Activated T-cell treated with anti-CD3 and anti-CD28 coated beads, Interleukin-2, amount 50 U/mL, for 48 hours (primary cell): ENCODE measurements around the gene ZSWIM7.
"Not testable (repeated sequence)": the region's sequence is repeated elsewhere in the genome, so short reads cannot be mapped to it uniquely, and the experiment has no call there.

Source experiments
- DNase-seq, 2 experiments: peaks; one replicate each; pipeline ENCODE4 v3.0.0-alpha.2; 2020

Gene ZSWIM7

DNA sequence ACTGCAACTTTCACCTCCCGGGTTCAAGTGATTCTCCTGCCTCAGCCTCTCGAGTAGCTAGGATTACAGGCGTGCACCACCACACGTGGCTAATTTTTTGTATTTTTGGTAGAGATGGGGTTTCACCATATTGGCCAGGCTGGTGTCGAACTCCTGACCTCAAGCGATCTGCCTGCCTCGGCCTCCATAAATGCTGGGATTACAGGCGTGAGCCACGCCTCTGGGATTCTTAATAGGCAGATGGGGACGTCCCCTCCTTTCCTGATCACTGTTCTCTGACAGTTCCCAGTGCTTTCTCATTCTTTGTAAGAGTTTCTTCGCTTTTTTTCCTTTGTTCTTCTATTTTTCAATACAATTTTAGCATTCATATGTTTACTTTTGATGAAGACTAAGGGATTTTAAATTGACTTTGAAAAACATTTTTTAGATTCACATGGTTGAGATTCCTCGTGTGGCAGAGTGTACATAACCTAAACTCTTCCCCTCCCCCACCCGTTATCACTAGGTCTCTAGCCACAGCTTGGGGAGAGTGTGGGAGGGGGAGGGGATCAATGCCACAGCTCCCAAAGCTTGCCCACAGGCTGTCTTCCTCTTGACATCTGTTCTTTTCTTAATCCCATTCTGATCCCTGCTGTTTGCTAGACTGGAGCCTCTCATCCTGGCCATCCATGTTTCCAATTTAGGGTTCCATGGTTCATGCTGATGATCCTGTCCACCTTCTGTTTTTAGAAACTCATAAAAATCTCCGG is 43.5 kb downstream of the ZSWIM7 start:
- DNase-seq = no peak

DNA sequence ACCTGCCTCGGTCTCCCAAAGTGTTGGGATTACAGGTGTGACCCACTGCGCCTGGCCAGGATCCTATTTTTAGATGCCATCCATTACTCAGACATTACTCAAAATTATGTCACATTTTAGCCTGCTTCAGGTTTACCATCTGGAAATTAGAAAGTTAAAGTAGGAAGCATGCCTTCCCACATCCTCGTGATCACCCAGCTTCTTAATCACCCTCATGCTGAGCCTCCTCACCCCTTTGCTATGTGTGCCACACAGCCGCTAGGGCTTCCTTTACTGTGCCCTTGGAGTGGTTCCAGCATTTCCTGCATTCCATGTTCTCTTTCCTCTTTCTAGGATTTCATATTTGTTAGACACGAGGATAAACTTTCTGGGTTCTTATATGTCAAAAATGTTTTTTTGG is 45.3 kb downstream of the ZSWIM7 start:
- no peak for DNase-seq

DNA sequence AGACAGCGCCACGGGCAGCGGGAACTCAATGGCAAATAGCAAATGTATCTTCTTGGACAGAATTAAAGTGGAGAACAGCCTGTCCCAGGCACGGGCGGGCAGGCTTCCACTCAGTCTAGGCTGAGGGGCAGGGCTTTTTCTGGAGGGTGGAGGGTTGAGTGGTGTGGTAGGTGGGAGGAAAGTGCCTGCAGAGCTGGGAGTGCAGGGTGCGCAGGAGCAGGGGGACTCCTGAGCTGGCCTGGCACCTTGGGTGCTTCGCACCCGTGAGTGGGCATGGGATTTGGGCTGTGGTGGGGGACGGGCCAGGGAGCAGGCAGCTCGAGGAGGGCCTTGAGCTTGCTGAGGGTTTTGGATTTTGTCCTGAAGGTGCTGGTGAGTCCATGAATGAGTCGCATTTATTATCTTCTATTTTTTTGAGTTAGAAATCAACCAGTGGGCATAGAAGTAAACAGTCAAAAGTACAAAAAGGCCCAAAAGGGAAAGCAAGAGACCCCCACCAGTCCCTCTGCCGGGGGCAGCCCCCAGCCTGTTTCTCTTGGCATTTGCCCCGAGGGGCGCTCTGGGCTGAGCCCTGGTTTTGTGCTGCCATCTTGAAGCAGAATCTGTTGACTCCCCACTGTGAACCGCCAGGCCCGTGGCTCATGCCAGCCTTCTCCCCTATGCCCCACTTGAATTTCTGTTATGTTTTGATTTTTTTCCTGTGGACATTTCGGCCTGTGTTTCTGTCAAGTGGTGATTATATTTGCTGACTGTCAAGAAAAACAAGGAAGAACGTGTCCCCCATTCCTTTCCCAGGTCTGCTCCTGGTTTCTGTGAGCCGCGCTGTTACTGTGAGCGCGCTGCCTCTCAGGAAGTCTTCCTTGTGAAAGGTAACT is 46.4 kb downstream of the ZSWIM7 start:
- DNase-seq = no peak

DNA sequence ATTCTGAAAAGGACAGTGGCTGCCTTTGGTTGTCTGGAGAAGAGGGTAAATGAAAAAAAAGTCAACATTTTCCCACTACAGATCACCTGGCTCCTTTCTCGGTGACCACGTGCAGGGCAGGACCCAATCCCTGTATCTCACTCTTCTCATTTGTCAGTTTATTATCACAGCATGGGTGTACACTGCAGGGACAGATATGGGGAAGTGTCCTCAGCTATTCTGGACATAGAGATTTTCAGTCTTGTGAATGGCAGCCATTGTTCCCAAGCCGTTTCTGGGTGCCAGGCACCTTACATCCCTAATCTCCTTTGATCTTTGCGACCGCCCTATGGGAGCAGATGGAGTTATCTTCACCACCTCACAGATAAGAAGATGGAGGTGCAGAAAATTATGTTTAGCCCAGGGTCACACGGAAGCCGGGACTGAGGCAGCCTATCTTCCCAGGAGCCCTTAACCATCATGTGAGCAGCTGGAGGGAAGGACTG is 47.4 kb downstream of the ZSWIM7 start:
- no peak for DNase-seq

DNA sequence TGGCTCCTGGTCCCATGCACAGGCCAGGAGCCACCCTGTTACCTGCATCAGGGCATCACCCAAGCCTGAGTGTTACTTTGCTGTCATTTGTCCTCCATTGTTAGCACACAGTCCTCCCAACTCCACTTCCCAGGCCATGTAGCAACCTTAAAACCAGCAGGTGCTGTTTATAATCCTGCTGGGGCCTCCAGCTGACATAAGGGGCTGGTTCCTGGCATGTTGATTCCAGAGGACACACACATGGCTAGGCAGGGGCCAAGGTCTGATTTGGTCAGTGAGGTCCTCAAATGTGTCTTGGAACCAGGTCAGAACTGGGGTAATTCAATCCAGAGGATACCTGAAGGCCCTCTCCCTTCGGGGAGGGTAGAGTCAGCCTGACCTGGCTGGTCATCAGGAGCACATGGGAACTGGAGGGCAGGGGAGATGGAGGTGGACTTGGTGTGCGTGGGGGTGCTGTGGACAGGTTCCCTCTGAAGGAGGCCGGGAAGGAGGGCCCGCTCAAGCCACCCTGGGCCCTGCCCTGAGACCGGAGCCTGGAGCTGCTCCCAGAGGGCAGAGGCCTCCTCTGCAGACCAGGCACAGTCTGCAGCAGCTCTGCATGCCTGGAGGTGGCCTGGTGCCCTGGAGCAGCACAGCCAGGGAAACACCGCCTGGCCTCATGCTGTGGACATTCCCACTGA is 48.0 kb downstream of the ZSWIM7 start:
- DNase-seq = no peak

DNA sequence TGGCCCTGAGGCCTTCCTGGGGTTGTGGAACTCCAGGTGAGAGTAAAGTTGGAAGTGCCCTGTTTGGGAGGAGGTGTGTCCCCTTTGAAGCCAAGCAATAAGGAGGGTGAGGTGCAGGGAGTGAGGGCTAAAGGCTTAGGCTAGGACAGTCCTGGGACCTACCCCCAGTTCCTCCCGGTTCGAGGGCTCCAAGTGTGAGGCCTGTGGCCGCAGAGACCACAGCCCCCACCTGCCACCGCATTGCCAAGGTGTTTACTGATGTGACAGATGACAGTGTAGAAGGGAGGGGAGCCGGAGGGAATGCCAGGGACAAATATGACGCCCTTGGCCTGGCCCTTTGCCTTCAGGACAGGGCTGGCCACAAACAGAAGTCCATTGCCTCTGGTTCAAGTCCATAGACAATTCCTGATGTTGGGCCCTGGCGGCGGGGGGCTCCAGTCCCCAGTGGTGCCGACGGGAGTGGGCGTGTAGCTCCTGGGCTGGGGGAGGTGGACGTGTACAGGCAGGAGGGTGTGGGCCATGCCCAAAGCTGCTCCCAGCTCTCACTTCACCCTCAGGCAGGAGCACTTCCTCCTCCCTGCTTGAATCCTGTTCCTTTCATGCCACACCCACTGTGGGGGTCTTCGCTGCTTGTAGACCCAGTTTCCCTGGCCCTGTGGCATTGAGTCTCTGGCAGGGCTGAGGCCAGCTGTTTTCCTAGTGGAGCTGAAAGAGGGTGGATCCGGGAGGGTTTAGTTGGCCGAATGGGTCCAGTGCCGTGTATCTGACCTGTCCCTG is 51.3 kb downstream of the ZSWIM7 start:
- DNase-seq = no peak

DNA sequence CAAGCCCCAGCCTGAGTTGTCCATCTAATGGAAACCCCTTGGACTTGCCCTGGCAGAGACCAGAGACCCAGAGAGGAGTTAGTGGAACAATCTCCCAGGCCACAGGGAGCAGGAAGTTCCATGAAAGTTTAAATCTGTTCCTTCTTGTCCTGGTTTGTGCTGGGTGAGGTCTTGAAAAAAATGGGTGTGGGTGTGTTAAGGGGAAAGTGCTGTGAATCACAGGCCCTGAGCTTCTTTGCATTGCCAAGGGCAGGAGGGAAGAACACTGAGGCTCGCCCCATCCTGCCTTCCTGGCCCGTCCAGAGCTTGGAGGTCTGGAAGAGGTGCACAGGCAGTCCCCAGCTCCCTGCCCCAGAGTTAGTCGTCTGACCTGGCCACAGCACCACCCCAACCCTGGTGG is 52.2 kb downstream of the ZSWIM7 start:
- DNase-seq = no peak

DNA sequence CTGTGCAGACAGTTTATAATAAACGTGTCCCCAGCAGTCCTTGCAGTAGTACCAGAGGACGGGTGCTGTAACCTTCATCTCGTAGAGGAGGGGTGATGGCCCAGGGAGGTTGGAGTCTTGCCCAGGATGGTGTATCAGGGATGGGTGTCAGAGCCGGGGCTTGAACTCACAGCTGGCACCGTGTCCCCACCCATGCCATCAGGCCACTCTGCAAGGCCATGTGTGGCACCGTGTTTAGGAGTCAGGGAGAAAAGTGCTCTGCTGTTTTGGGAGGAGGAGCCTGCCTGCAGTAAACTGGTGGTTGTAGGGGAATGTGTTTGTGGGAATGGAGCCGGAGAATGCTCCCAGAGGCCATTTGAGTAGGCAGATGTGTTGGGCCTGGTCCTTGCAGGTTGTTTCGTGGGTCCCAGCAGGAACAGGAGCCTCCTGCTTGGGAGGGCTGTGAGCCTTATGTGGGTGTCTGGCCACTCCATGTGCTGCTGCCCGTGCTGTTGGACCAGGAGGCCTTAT is 52.8 kb downstream of the ZSWIM7 start:
- DNase-seq = no peak

DNA sequence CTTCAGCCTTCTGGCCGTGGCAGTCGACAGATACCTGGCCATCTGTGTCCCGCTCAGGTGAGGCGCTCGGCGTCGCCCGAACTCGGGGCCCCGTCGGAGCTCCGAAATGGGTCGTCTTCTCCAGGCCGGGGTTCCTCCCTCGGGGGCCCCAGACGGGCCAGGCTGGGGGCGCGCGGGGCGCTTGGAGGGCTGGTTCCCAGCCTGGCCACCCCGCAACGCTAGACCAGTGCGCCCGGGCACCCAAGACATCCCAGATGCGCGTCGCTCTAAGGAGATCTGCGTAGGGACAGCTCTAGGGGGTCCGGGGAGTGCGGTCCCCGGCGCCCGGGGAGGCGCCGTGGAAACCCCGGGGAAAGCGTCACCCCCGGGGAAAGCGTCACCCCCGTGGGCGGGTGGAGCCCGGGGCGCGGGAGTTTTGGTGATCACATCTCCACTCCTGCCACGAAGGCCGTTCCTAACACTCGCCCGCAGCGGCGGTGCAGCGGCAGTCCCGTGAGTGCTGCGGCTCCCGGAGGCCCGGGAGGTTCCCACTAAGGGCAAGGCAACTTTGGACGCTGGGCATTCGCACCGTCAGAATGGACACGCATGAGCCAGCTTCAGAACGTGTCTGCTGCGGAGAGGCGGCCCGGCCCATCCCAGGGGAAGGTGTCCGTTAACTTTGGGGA is 53.8 kb downstream of the ZSWIM7 start:
- DNase-seq = peak in 1 of 2 experiments; percentile 51

DNA sequence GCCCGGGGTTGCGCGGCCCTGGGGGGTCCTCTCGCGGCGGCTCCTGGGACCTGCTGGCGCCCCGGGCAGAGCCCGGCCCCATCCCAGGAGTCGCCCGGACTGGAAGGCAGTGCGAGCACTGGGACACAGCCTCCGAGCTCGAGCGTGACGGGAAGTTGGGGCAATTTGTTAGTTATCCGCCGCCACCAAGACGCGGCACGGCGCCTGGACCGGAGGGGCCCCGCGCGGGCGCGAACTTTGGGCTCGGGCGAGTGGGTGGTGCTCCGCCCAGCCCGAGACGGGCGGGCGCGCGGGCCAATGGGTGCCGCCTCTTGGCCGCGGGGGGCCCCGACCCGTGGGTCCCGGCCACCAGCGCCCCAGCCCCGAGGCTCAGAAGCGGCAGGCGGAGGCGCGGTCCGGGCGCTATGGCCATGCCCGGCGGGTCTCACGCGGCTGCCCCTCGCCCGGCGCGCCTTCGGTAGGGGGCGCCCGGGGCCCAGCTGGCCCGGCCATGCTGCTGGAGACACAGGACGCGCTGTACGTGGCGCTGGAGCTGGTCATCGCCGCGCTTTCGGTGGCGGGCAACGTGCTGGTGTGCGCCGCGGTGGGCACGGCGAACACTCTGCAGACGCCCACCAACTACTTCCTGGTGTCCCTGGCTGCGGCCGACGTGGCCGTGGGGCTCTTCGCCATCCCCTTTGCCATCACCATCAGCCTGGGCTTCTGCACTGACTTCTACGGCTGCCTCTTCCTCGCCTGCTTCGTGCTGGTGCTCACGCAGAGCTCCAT is 54.6 kb downstream of the ZSWIM7 start, which contains the start of gene ADORA2B:
Gene ADORA2B (plus strand): TSS at position 372 of the 768 bp plus-strand sequence. CDS start 119 bp downstream, at position 491.
- DNase-seq = peak; percentile 74 to 78

DNA sequence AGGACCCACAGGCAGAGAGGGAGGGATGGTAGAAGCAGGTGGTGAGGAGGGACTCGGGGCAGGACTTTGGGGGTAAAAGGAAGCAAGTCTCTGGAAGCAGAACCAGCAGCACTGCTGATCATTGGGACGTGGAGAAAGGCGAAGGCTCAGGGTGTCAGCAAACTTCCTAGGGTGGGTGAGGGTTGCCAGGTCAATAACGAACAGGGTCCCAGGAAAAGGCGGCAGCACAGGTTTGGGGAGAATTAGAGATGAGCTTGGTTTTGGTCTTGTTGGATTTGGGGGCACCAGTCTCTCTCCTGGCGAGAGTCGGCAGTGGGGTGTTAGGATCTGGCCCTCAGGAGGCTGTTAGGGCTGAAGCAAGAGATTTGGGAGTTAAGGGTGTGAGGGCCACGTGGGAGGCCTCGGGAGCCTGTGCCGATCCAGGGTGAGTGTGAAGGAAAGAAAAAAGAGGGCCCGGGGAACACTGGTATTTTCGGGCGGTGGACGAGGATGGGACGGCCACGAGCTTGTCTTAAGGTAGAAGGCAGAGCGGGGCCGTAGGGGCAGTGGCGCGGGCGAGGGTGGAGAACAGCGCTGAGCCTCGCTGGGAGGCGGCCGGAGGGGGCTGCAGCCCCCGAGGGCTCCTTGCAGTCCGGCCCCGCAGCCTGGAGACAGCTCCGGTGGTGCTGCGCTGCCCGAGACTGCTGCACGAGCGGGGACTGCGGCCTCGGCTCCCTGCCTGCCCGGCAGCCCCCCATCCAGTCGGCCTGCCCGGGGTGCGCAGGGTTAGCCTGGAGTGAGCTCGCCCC is 55.3 kb downstream of the ZSWIM7 start:
- DNase-seq = no peak

DNA sequence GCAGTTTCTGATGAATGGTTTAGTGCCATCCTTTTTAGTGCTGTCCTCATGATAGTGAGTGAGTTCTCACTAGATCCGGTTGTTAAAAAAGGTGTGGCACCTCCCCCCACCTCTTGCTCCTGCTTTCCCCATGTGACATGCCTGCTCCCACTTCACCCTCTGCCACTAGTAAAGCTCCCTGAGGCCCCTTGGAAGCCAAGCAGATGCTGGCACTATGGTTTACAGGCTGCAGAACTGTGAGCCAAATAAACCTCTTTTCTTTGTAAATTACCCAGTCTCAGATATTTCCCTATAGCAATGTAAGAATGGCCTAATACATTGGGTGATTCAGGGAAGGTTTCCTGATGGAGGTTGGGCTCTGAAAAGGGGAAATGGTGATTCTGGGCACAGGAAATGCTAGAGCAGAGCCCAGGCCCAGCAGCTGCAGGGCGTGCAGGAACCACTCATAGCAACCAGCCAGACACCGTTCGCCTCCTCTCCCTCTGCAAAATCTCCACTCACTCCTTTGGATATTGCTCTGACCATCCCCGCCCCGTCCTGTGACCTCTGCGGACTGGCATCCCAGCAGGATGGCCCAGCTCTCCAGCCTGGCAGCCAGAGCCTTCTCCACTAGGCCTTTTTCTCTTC is 57.2 kb downstream of the ZSWIM7 start:
- DNase-seq = no peak

DNA sequence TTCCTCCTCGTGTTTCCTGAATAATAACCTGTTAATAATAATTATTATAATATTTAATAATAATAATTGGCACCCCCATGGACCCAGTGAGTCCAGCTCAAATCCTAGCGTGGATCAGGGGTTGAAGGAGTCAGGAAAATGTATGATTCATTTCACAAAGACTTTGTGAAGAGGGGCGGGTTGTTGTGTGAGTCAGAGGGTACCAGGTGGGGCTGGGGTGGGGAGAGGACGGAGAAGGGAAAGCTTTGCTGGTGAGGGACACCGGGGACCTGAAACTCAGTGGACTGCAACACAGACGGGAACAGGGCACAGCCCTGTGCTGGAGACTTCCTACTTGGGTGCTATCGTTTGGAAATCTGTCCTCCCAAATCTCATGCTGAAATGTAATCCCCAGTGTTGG is 57.7 kb downstream of the ZSWIM7 start:
- DNase-seq = no peak

DNA sequence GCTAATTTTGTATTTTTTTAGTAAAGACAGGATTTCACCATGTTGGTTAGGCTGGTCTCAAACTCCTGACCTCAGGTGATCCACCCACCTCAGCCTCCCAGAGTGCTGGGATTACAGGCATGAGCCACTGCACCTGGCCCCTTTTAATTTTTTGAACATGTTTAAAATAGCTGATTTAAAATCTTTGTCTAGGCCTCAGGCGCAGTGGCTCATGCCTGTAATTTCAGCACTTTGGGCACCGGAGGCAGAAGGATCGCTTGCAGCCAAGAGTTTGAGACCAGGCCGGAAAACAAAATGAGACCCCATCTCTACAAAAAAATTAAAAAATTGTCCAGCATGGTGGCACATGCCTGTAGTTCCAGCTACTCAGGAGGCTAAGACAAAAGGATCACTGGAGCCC is 63.0 kb downstream of the ZSWIM7 start:
- not testable (repeated sequence) for DNase-seq

DNA sequence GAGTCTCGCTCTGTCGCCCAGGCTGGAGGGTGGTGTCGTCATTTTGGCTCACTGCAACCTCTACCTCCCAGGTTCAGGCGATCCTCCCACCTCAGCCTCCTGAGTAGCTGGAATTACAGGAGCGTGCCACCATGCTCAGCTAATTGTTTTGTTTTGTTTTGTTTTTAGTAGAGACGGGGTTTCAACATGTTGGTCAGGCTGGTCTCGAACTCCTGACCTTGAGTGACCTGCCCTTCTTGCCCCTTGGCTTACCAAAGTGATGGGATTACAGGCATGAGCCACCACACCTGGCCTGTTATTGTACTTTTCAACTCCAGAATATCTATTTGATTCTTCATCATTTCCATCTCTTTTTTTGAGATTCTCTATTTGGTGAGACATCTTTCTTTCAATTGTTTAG is 63.6 kb downstream of the ZSWIM7 start:
- DNase-seq = no peak

DNA sequence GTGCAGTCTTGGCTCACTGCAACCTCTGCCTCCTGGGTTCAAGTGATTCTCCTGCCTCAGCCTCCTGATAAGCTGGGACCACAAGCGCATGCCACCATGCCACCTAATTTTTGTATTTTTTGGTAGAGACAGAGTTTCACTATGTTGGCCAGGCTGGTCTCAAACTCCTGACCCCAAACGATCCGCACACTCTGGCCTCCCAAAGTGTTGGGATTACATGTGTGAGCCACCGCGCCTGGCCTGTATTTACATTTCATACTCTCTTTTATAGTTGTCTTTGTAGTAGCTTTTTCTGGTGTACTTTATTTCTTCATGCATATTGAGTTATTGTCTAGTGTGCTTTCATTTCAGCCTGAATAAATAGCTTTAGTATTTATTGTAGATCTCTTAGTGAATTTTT is 64.6 kb downstream of the ZSWIM7 start:
- DNase-seq = no peak

DNA sequence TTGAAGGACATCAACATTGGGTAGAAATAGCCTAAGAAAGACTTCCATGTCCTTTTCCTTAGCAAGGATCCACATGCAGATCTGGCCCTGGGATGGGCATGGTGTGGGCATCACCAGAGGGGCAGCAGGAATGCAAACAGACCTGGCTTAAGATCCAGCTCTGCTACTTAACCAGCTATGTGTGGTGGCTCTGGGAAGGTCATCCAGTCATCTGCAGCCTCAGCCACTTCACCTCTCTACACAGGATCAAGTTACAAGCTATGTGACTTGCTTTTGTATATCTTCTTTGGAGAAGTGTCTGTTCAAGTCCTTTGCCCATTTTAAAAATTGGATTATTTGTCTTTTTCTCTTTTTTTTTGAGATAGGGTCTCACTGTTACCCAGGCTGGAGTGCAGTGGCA is 68.1 kb downstream of the ZSWIM7 start:
- no peak for DNase-seq

DNA sequence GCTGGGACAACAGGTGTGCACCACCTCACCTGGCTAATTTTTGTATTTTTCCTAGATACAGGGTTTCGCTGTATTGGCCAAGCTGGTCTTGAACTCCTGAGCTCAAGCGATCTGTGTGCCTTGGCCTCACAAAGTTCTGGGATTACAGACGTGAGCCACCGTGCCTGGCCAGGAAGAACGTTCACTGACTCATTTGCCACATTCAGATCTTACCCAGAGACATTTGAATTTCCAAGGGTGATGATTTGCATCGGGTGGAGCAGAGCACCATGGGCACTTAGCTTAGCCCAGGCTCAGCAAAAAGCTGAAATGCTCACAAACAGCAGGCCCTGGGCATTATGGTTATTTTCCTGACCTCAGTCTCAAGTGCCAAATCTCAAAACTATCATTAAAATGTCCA is 69.1 kb downstream of the ZSWIM7 start:
- no peak for DNase-seq

DNA sequence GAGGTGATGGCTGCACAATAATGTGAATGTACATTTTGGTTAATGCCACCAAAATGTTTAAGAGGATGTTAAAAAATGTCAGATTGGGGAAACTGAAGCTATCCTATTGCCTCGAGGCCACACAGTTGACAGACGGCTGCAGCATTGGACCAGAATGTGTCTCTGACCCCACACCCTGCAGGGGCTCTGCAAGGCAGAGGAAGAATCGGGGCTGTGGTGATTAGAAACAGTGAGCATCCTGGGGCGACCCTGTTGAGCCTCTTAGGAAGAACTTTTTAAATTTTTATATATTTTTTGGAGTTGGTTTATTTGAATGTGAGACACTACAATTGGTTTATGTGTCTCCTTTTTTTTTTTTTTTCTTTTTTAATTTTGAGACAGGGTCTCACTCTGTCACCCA is 69.6 kb downstream of the ZSWIM7 start:
- DNase-seq = no peak
